Measurements from ENCODE around the gene TTC12.

Gene TTC12

DNA sequence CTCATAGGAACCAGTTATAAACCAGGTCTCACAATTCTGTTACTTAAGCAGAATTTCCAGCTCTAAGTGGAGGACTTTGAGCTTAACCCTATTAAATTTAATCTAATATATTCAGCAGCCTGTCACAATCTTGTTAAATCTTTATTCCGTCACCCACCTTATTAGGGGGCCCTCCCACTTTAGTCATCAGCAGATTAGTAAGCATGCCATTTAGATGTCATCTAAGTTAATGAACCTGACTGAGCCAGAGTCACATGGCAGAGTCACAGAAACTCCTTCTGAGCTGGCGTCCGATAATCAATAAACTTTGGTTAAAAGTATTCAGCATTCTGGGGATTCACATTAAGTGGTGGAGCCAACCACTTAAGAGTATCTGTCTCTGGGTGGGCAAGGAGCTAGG, 35.1 kb downstream of the TTC12 start:
- Histone ChIP-seq H3K4me3 (ENCODE audit: low read length) (no peak overlapping the region), H3K4me1 (ENCODE audit: low read length) (no peaks in the 10 kb centered on the region), H3K79me2 (ENCODE audit: low read length) (no peaks in the 10 kb centered on the region), H4K20me1 (ENCODE audit: insufficient read depth, low read length) (no peaks in the 10 kb centered on the region), H3K9me3 (replicated peaks; ENCODE audit: insufficient read depth, low read length) (no peaks in the 10 kb centered on the region), H3K4me2 (ENCODE audit: low read depth, low read length) (no peak overlapping the region), H3K27me3 (replicated peaks; ENCODE audit: insufficient read depth, low read length) (no peaks in the 10 kb centered on the region), H2AFZ (ENCODE audit: low read length) (no peak overlapping the region), H3K27ac (ENCODE audit: low read length) (no peak overlapping the region), H3K36me3 (replicated peaks; ENCODE audit: insufficient read depth, low read length) (no peaks in the 10 kb centered on the region), H3K9ac (ENCODE audit: low read length) (no peak overlapping the region), H3F3A (ENCODE audit: insufficient read depth, low read length) (no peaks in the 10 kb centered on the region), H3K9me2 (replicated peaks; ENCODE audit: insufficient read depth, low read length) (no peaks in the 10 kb centered on the region)
- DNase-seq = no peak
- no peak for TF ChIP-seq CTCF (IDR thresholded peaks at IDR 0.05; ENCODE audit: low read length)
- TF ChIP-seq EZH2phosphoT487 (IDR thresholded peaks at IDR 0.05; ENCODE audit: low read length) = no peak
- TF ChIP-seq EZH2 (optimal IDR thresholded peaks at IDR 0.05; ENCODE audit: low read depth, low read length) = no peak

GRCh38 chr11:113350336-113351067, 36.1 kb downstream of the TTC12 start:
- no peaks in the 10 kb centered on the region for H3K36me3 ChIP-seq (replicated peaks; ENCODE audit: insufficient read depth, low read length)
- H3F3A ChIP-seq (ENCODE audit: insufficient read depth, low read length) = no peaks in the 10 kb centered on the region
- no peaks in the 10 kb centered on the region for H3K4me1 ChIP-seq (ENCODE audit: low read length)
- H3K9ac ChIP-seq (ENCODE audit: low read length) = no peak overlapping the region
- DNase-seq = no peak
- H3K4me2 ChIP-seq (ENCODE audit: low read depth, low read length) = no peak overlapping the region
- TF ChIP-seq CTCF (IDR thresholded peaks at IDR 0.05; ENCODE audit: low read length) (no peak), EZH2phosphoT487 (IDR thresholded peaks at IDR 0.05; ENCODE audit: low read length) (no peak), EZH2 (optimal IDR thresholded peaks at IDR 0.05; ENCODE audit: low read depth, low read length) (no peak)
- no peak overlapping the region for H2AFZ ChIP-seq (ENCODE audit: low read length)
- no peaks in the 10 kb centered on the region for H3K9me3 ChIP-seq (replicated peaks; ENCODE audit: insufficient read depth, low read length)
- H3K79me2 ChIP-seq (ENCODE audit: low read length) = no peaks in the 10 kb centered on the region
- no peaks in the 10 kb centered on the region for H3K9me2 ChIP-seq (replicated peaks; ENCODE audit: insufficient read depth, low read length)
- H4K20me1 ChIP-seq (ENCODE audit: insufficient read depth, low read length) = no peaks in the 10 kb centered on the region
- no peaks in the 10 kb centered on the region for H3K27me3 ChIP-seq (replicated peaks; ENCODE audit: insufficient read depth, low read length)
- no peak overlapping the region for H3K27ac ChIP-seq (ENCODE audit: low read length)
- no peak overlapping the region for H3K4me3 ChIP-seq (ENCODE audit: low read length)

- no peak overlapping the region for H3K9ac ChIP-seq (ENCODE audit: low read length)
- H3K27ac ChIP-seq (ENCODE audit: low read length) = no peak overlapping the region
Measured at GRCh38 chr11:113351068-113351450, 36.7 kb downstream of the TTC12 start.

More at GRCh38 chr11:113351068-113351450, 36.7 kb downstream of the TTC12 start:
- Histone ChIP-seq H3K9me3 (replicated peaks; ENCODE audit: insufficient read depth, low read length) (no peaks in the 10 kb centered on the region), H3F3A (ENCODE audit: insufficient read depth, low read length) (no peaks in the 10 kb centered on the region), H3K4me3 (ENCODE audit: low read length) (no peak overlapping the region), H3K4me1 (ENCODE audit: low read length) (no peaks in the 10 kb centered on the region), H3K79me2 (ENCODE audit: low read length) (no peaks in the 10 kb centered on the region), H3K36me3 (replicated peaks; ENCODE audit: insufficient read depth, low read length) (no peaks in the 10 kb centered on the region), H3K27me3 (replicated peaks; ENCODE audit: insufficient read depth, low read length) (no peaks in the 10 kb centered on the region), H4K20me1 (ENCODE audit: insufficient read depth, low read length) (no peaks in the 10 kb centered on the region), H3K9me2 (replicated peaks; ENCODE audit: insufficient read depth, low read length) (no peaks in the 10 kb centered on the region), H3K4me2 (ENCODE audit: low read depth, low read length) (no peak overlapping the region), H2AFZ (ENCODE audit: low read length) (no peak overlapping the region)
- TF ChIP-seq EZH2 (optimal IDR thresholded peaks at IDR 0.05; ENCODE audit: low read depth, low read length) (no peak), CTCF (IDR thresholded peaks at IDR 0.05; ENCODE audit: low read length) (no peak), EZH2phosphoT487 (IDR thresholded peaks at IDR 0.05; ENCODE audit: low read length) (no peak)
- no peak for DNase-seq
